ENCODE measurements around the gene BAG3. TPM values are rescaled to one million over a fixed set of nuclear protein-coding genes. Genes with fewer than 3 reads are reported as not detected.

The BAG3 gene
- total and polyA plus RNA-seq, 4 donors, result 16.8 to 44.8 (median 35.1) TPM

GRCh38 chr10:119679480-119679829 lies 28.3 kb downstream of the BAG3 start:
- TF ChIP-seq, protein P1, sequence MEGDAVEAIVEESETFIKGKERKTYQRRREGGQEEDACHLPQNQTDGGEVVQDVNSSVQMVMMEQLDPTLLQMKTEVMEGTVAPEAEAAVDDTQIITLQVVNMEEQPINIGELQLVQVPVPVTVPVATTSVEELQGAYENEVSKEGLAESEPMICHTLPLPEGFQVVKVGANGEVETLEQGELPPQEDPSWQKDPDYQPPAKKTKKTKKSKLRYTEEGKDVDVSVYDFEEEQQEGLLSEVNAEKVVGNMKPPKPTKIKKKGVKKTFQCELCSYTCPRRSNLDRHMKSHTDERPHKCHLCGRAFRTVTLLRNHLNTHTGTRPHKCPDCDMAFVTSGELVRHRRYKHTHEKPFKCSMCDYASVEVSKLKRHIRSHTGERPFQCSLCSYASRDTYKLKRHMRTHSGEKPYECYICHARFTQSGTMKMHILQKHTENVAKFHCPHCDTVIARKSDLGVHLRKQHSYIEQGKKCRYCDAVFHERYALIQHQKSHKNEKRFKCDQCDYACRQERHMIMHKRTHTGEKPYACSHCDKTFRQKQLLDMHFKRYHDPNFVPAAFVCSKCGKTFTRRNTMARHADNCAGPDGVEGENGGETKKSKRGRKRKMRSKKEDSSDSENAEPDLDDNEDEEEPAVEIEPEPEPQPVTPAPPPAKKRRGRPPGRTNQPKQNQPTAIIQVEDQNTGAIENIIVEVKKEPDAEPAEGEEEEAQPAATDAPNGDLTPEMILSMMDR (IDR thresholded peaks at IDR 0.05; ENCODE audit: control extremely low read depth, extremely low read depth), result no peak
- Histone ChIP-seq H3K27ac (ENCODE audit: low read depth in 1 of 2, low read length in 1 of 2) (no peak overlapping the region), H3K4me1 (ENCODE audit: control insufficient read depth in 5 of 5, insufficient read depth in 5 of 5, low read length in 5 of 5) (peaks cover 0 to 13% (median 0%) of the 10 kb centered on the region in 5 donors), H3K9me3 (ENCODE audit: control insufficient read depth in 4 of 4, insufficient read depth in 3 of 4, low read length in 3 of 4) (no peaks in the 10 kb centered on the region), H3K4me3 (no peak overlapping the region), H3K9ac (ENCODE audit: insufficient read depth in 1 of 2, low read length in 2 of 2) (no peak overlapping the region), H3K27me3 (ENCODE audit: control insufficient read depth in 3 of 3, insufficient read depth in 3 of 3, low read length in 2 of 3) (no peaks in the 10 kb centered on the region), H3K36me3 (ENCODE audit: control insufficient read depth in 4 of 4, insufficient read depth in 4 of 4, low read length in 4 of 4) (peaks cover 0 to 19% (median 9%) of the 10 kb centered on the region in 4 donors)
- DNase-seq, result no peak
- no peak for ATAC-seq (ENCODE audit: insufficient read depth, low FRiP score)
- 86 to 88% methylated on average over 7 of the region's 7 CpGs for WGBS, 2 donors

GRCh38 chr10:119680050-119680449 lies 28.9 kb downstream of the BAG3 start:
- H3K4me1 ChIP-seq (ENCODE audit: control insufficient read depth in 5 of 5, insufficient read depth in 5 of 5, low read length in 5 of 5), result peaks cover 0 to 13% (median 0%) of the 10 kb centered on the region in 5 donors
- ATAC-seq (ENCODE audit: insufficient read depth, low FRiP score) (no peak), DNase-seq (no peak)
- no peaks in the 10 kb centered on the region for H3K27me3 ChIP-seq (ENCODE audit: control insufficient read depth in 3 of 3, insufficient read depth in 3 of 3, low read length in 2 of 3)
- H3K4me3 ChIP-seq, result no peak overlapping the region
- TF ChIP-seq, protein P1 (IDR thresholded peaks at IDR 0.05; ENCODE audit: control extremely low read depth, extremely low read depth), result no peak
- H3K27ac ChIP-seq (ENCODE audit: low read depth in 1 of 2, low read length in 1 of 2), result peak overlapping the region; percentile 6 to 75
- WGBS, 2 donors, result 27 to 46% methylated on average over 4 of the region's 4 CpGs
- H3K36me3 ChIP-seq (ENCODE audit: control insufficient read depth in 4 of 4, insufficient read depth in 4 of 4, low read length in 4 of 4), result peaks cover 0 to 18% (median 9%) of the 10 kb centered on the region in 4 donors
- no peak overlapping the region for H3K9ac ChIP-seq (ENCODE audit: insufficient read depth in 1 of 2, low read length in 2 of 2)
- H3K9me3 ChIP-seq (ENCODE audit: control insufficient read depth in 4 of 4, insufficient read depth in 3 of 4, low read length in 3 of 4), result no peaks in the 10 kb centered on the region

- Histone ChIP-seq H3K4me3 (no peak overlapping the region), H3K27ac (ENCODE audit: low read depth in 1 of 2, low read length in 1 of 2) (peak overlapping the region; percentile 32 to 38), H3K36me3 (ENCODE audit: control insufficient read depth in 4 of 4, insufficient read depth in 4 of 4, low read length in 4 of 4) (peaks cover 0 to 16% (median 7%) of the 10 kb centered on the region in 4 donors), H3K9me3 (ENCODE audit: control insufficient read depth in 4 of 4, insufficient read depth in 3 of 4, low read length in 3 of 4) (no peaks in the 10 kb centered on the region), H3K4me1 (ENCODE audit: control insufficient read depth in 5 of 5, insufficient read depth in 5 of 5, low read length in 5 of 5) (peaks cover 0 to 13% (median 0%) of the 10 kb centered on the region in 5 donors), H3K27me3 (ENCODE audit: control insufficient read depth in 3 of 3, insufficient read depth in 3 of 3, low read length in 2 of 3) (no peaks in the 10 kb centered on the region), H3K9ac (ENCODE audit: insufficient read depth in 1 of 2, low read length in 2 of 2) (no peak overlapping the region)
- 56 to 69% methylated on average over 9 of the region's 9 CpGs for WGBS, 2 donors
- TF ChIP-seq, protein P1 (IDR thresholded peaks at IDR 0.05; ENCODE audit: control extremely low read depth, extremely low read depth), result no peak
- ATAC-seq (ENCODE audit: insufficient read depth, low FRiP score) (no peak), DNase-seq (no peak)
Measured at GRCh38 chr10:119680650-119681081, 29.5 kb downstream of the BAG3 start.
